ENCODE measurements around the gene SUMF1.

The SUMF1 gene

DNA sequence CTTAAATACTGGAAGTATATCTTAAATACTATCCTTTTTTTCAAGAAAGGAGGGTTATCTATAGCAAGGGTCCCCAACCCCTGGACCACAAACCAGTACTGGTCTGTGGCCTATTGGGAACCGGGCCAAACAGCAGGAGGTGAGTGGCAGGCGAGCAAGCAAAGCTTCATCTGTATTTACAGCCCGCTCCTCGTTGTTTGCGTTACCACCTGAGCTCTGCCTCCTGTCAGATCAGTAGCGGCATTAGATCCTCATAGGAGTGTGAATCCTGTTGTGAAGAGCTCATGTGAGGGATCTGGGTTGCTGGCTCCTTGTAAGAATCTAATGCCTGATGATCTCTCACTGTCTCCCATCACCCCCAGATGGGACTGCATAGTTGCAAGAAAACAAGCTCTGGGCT is 26.1 kb downstream of the SUMF1 start:
- TF ChIP-seq, protein P1, sequence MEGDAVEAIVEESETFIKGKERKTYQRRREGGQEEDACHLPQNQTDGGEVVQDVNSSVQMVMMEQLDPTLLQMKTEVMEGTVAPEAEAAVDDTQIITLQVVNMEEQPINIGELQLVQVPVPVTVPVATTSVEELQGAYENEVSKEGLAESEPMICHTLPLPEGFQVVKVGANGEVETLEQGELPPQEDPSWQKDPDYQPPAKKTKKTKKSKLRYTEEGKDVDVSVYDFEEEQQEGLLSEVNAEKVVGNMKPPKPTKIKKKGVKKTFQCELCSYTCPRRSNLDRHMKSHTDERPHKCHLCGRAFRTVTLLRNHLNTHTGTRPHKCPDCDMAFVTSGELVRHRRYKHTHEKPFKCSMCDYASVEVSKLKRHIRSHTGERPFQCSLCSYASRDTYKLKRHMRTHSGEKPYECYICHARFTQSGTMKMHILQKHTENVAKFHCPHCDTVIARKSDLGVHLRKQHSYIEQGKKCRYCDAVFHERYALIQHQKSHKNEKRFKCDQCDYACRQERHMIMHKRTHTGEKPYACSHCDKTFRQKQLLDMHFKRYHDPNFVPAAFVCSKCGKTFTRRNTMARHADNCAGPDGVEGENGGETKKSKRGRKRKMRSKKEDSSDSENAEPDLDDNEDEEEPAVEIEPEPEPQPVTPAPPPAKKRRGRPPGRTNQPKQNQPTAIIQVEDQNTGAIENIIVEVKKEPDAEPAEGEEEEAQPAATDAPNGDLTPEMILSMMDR (IDR thresholded peaks at IDR 0.05; ENCODE audit: control insufficient read depth, extremely low read depth, insufficient read depth) = no peak
- no peak for DNase-seq (ENCODE audit: low read depth)
- no peak overlapping the region for H3K4me3 ChIP-seq (ENCODE audit: low read depth, low read length)

DNA sequence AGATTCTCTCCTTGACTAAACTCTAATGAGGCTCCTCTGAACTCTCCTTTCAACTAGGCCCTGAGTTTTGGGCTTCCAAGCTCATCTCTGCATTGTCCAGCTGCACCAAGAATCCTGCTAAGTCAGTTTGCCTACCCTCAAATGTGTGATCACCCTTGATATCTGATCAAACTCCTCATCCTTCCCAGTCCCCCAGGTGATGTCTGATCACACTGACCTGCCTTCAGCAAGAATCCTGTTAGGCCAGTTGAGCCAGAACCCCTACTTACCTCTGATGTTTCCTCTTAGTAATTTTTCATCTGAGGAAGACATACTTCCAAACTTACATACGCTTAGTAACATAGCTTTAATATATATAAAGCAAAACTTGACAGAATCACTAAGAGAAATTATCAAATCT is 28.8 kb downstream of the SUMF1 start:
- DNase-seq (ENCODE audit: low read depth) = no peak
- TF ChIP-seq, protein P1 (IDR thresholded peaks at IDR 0.05; ENCODE audit: control insufficient read depth, extremely low read depth, insufficient read depth) = no peak
- H3K4me3 ChIP-seq (ENCODE audit: low read depth, low read length) = no peak overlapping the region

DNA sequence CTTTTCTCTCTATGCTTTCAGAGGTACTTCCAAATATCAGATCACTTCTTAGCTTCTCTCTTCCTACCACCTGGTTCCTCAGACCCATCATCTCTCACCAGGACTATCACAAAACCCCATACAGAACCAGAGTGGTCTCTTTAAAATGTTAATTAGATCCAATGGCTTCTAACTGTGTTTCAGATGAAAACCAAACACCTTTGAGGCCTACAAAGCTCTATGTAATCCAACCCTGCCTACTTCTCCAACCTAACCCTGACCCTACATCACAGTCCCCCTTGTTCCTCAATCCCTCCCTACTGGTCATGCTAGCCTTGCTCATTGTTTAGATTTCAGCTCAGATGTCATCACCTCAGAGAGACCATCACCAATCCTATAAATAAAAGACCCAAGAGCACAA is 34.8 kb downstream of the SUMF1 start:
- no peak for DNase-seq (ENCODE audit: low read depth)
- no peak overlapping the region for H3K4me3 ChIP-seq (ENCODE audit: low read depth, low read length)
- TF ChIP-seq, protein P1 (IDR thresholded peaks at IDR 0.05; ENCODE audit: control insufficient read depth, extremely low read depth, insufficient read depth) = no peak

DNA sequence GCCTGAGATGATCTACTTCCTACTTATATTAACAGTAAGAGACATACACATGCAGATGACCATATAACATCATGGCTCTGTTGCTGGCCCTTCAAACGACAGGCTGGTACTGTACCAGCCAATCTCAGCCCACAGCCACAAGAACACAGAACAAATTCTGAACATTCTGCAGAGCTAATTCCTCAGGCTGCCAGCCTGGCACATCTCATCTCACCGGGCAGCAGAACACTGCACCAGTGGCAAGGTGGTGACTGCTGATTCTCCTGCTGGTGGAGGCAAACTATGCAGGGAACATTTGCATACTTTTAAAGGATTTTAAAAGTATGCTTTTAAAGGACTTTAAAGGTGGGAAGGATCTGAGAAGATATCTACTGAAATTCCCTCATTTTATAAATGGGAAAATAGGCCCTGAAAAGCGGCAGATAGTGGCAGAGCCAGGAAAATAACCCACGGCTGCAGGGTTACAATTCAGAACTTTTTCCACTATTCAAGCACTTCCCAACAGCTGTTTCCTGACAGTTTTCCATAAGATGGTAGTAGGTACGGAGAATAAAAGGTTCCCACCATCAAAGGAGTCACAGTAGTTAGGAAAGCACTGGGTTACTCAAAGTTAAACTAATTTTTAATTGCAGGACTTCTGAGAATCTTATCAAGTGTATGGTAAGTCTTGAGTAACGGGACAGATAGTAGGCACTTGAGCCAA is 37.3 kb downstream of the SUMF1 start:
- DNase-seq (ENCODE audit: low read depth) = no peak
- TF ChIP-seq, protein P1 (IDR thresholded peaks at IDR 0.05; ENCODE audit: control insufficient read depth, extremely low read depth, insufficient read depth) = no peak
- no peak overlapping the region for H3K4me3 ChIP-seq (ENCODE audit: low read depth, low read length)

DNA sequence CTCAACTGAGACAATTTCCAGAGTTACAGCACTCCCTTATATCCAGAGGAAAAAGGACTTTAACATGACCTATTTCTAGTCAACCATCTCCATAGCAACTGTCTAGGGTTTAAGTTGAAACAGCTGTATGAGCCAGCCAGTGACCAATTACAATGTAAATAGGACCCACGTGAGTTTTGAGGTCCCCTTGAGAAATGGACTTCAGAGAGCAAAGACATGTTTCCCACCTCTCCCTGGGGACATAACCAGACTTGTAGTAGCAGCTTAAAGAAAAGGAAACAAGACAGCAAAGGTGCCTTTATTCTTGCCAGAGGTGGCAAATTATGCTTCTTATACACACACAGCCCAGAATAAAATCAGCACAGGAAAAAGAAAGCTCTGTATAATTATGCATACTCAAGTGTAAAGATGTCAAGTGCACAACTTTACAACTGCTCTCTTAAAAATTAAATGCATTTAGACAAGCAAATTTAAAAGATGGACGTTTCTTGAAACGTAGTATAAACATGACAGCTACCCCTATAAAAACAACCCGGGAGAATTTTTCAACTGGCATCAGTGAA is 40.2 kb downstream of the SUMF1 start:
- TF ChIP-seq, protein P1 (IDR thresholded peaks at IDR 0.05; ENCODE audit: control insufficient read depth, extremely low read depth, insufficient read depth) = no peak
- DNase-seq (ENCODE audit: low read depth) = no peak
- H3K4me3 ChIP-seq (ENCODE audit: low read depth, low read length) = no peak overlapping the region

DNA sequence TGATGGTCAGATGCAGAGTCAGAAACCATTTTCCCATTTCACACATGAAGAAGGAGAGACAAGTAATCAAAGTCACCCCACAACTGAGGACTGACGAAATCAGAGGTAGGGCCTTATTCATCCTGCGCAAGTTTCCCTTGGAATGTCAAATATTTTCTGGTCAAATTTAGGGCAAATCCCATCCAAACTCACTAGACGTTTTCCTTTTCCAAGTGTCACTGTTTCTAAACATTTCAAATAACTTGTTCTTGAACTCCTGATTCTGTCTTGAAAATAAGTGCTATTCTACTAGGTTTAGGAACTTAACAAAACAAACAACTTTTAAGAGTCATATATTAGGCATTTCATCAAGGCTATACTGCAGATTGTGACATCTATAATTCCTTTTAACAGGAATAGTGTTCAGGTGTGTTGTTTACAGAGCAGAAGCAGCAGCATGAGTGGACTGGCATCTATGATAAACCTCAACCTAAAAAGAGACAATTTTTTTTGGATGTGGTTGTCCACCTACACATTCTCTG is 40.7 kb downstream of the SUMF1 start:
- TF ChIP-seq, protein P1 (IDR thresholded peaks at IDR 0.05; ENCODE audit: control insufficient read depth, extremely low read depth, insufficient read depth) = no peak
- DNase-seq (ENCODE audit: low read depth) = no peak
- no peak overlapping the region for H3K4me3 ChIP-seq (ENCODE audit: low read depth, low read length)

Data from LNCaP clone FGC (cell line).